Neutrophil (primary cell): ENCODE results near the gene SRSF10.

Experiments used
- H3K27ac ChIP-seq: fragments of 200-600 bp; sonication (generic); 2 replicates; pipeline ENCODE4 v1.5.1; 2016; ENCODE audit warnings: mild to moderate bottlenecking, moderate library complexity
- H3K27me3 ChIP-seq: fragments of 200-600 bp; sonication (generic); 2 replicates; pipeline ENCODE4 v1.6.0; 2016; ENCODE audit warnings: mild to moderate bottlenecking
- H3K36me3 ChIP-seq: fragments of 200-600 bp; sonication (generic); 2 replicates; pipeline ENCODE4 v1.5.1; 2017
- H3K4me1 ChIP-seq, 2 experiments: fragments of 200-600 bp in 1 of 2; sonication (generic) in 1 of 2; 1 replicate in 1 of 2; 2 replicates in 1 of 2; pipeline versions ENCODE4 v1.5.1 to v1.6.1; 2013 to 2016; ENCODE audit warnings: low read depth in 1 of 2, low read length in 1 of 2, mild to moderate bottlenecking in 1 of 2, moderate library complexity in 1 of 2; ENCODE audit not compliant: control insufficient read depth in 1 of 2, insufficient read depth in 1 of 2
- H3K4me3 ChIP-seq, 2 experiments: fragments of 200-600 bp in 1 of 2; sonication (generic) in 1 of 2; 1 replicate in 1 of 2; 2 replicates in 1 of 2; pipeline ENCODE4 v1.5.1; 2013 to 2016; ENCODE audit warnings: low read depth in 1 of 2, low read length in 1 of 2, mild to moderate bottlenecking in 1 of 2, moderate library complexity in 1 of 2
- H3K9me3 ChIP-seq: fragments of 200-600 bp; sonication (generic); 2 replicates; pipeline ENCODE4 v1.5.1; 2016
- CTCF ChIP-seq: fragments of 200-600 bp; sonication (generic); IDR thresholded peaks from 2 replicates; pipeline ENCODE4 v1.5.1; 2016; ENCODE audit warnings: antibody characterized with exemption

Gene SRSF10

DNA sequence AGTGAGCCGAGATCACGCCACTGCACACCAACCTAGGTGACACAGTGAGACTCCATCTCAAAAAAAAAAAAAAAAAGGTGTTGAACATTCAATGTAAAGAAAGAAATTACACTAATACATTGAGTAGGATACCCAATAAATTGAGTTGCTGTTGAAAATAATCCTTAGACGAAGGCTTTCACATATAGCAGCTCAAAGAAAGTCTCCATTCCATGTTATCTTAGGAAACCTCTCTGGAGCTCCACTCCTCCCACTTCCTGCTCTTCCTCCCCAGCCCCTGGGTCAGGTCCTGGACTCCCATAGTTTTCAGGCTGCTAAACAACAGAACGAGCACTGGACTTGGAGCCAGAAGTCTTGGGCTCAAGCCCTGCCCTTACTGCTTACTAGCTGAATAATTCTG lies 51.3 kb downstream of the SRSF10 start:
- H3K9me3 ChIP-seq, result no peaks in the 10 kb centered on the region
- no peak overlapping the region for H3K27ac ChIP-seq
- no peak for TF ChIP-seq CTCF
- no peaks in the 10 kb centered on the region for H3K36me3 ChIP-seq
- H3K4me3 ChIP-seq, result no peak overlapping the region
- peaks cover 0 to 6% of the 10 kb centered on the region in 2 experiments for H3K4me1 ChIP-seq
- no peaks in the 10 kb centered on the region for H3K27me3 ChIP-seq

DNA sequence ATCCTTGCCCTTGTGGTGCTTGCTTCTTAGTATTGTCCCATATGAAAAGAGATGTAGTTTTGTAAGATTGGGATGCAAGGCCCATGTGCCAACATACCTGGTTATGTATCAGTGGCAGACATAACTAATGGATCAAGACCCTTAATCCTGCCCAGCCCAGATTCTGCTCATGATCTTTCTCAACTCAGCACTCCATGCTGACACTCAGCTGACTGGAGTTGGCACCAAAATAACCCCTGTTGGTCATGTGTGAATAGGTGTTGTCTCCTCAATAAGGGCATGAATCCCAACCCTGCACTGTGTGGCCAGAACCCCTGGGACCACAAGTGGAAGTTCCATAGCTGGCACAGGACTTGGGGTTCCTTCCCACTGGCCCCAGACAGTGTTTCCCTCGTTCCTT lies 53.0 kb downstream of the SRSF10 start:
- no peaks in the 10 kb centered on the region for H3K9me3 ChIP-seq
- H3K27me3 ChIP-seq, result no peaks in the 10 kb centered on the region
- no peaks in the 10 kb centered on the region for H3K36me3 ChIP-seq
- H3K4me1 ChIP-seq, result peaks cover 0 to 6% of the 10 kb centered on the region in 2 experiments
- H3K4me3 ChIP-seq, result no peak overlapping the region
- no peak for TF ChIP-seq CTCF
- no peak overlapping the region for H3K27ac ChIP-seq

DNA sequence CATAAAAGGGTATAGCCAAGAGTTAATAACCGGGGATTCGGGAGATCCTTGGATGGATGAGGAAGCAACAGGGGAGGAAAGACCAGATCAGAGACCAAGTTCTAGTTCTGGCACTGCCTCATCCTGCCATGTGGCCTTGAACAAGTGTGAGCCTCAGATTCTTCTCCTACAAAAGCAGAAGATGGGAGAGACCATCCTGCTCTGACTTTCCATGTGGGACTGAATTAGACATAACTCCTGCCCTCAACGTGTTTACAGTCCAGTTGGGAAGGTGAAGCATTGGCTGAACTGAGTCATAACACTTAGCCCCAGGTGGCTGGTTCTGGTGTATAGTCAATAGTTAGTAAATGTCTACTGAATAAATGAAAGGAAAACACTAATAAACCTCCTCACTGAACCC lies 54.8 kb downstream of the SRSF10 start:
- no peaks in the 10 kb centered on the region for H3K4me1 ChIP-seq
- H3K9me3 ChIP-seq, result no peaks in the 10 kb centered on the region
- no peaks in the 10 kb centered on the region for H3K27me3 ChIP-seq
- no peak for TF ChIP-seq CTCF
- H3K36me3 ChIP-seq, result no peaks in the 10 kb centered on the region
- H3K27ac ChIP-seq, result no peak overlapping the region
- no peak overlapping the region for H3K4me3 ChIP-seq

DNA sequence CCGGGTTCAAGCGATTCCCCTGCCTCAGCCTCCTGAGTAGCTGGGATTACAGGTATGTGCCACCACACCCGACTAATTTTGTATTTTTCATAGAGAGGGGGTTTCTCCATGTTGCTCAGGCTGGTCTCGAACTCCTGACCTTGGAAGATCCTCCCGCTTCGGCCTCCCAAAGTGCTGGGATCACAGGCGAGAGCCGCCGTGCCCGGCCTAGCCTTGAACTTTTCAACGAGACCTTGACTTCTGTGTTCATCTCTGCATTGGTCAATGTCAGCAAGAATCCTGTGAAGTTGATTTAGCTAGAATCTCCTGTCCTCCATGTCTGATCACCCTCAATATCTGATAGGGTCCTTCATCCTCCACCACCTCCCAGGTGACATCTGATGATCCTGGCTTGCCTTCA lies 55.5 kb downstream of the SRSF10 start:
- H3K27ac ChIP-seq, result no peak overlapping the region
- TF ChIP-seq CTCF, result no peak
- no peaks in the 10 kb centered on the region for H3K4me1 ChIP-seq
- no peaks in the 10 kb centered on the region for H3K27me3 ChIP-seq
- H3K36me3 ChIP-seq, result no peaks in the 10 kb centered on the region
- H3K9me3 ChIP-seq, result no peaks in the 10 kb centered on the region
- H3K4me3 ChIP-seq, result no peak overlapping the region

DNA sequence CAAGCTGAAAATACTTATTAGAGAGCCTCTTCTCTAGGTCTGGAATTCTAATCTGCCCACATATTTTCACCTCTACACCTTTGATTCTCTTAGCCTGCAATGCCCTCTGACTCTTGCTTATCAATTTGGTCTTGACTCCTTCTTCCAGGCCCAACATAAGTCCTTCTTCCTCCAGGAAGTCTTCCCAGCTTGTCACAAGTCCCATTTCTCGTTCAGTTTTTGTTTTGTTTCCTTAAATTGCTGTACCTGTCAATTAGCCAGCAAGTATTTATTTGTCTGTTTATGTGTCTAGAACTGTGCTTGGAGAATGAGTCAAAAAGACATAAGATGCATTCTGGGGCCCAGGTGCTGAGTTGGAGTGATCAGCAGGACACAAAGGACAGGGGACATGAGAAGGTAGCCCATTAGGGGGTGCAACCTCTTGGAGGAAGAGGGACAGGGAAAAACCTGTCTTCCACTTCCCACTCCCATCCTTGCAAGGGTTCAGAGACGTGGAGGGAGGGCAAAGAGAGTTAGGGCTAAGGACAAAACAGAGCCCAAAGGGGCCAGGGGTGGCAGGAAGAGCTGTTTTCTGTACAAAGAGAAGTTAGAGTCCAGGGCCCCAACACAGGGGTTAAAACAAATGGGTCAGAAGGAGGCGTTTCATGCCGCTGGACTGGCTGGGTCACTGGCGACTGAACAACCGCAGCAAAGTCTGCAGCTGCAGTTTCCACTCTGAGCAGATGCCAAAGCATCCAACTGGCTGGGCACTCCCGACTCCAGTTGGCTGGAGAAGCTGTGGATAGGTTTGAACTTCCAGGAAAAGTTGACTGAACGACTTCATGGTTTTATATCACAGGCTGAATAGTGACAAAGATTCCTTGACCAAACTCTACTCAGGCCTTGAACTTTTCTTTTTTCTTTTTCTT lies 56.3 kb downstream of the SRSF10 start:
- Histone ChIP-seq H3K4me3 (no peak overlapping the region), H3K27me3 (no peaks in the 10 kb centered on the region), H3K4me1 (no peaks in the 10 kb centered on the region), H3K27ac (no peak overlapping the region), H3K9me3 (no peaks in the 10 kb centered on the region), H3K36me3 (no peaks in the 10 kb centered on the region)
- no peak for TF ChIP-seq CTCF
